Osteocyte (in vitro differentiated cells): ENCODE results near the gene ARL8B. TPM values are rescaled to one million over a fixed set of nuclear protein-coding genes. Genes with fewer than 3 reads are reported as not detected.
"Not testable (repeated sequence)": the region's sequence is repeated elsewhere in the genome, so short reads cannot be mapped to it uniquely, and the experiment has no call there.

ENCODE experiments used
- DNase-seq: peaks from one replicate; pipeline ENCODE4 v3.0.0; 2021; ENCODE audit warnings: mixed read lengths; ENCODE audit not compliant: unreplicated experiment; ENCODE audit errors: extremely low spot score
- H3K27ac Mint-ChIP-seq: one replicate; pipeline ENCODE4 v1.8.0; 2021; ENCODE audit warnings: mild to moderate bottlenecking, mixed read lengths; ENCODE audit not compliant: unreplicated experiment
- H3K27me3 Mint-ChIP-seq: one replicate; pipeline ENCODE4 v1.8.0; 2021; ENCODE audit warnings: mixed read lengths; ENCODE audit not compliant: unreplicated experiment
- H3K36me3 Mint-ChIP-seq: one replicate; pipeline ENCODE4 v1.8.0; 2021; ENCODE audit warnings: mixed read lengths; ENCODE audit not compliant: unreplicated experiment
- H3K4me1 Mint-ChIP-seq: one replicate; pipeline ENCODE4 v1.8.0; 2021; ENCODE audit warnings: mixed read lengths; ENCODE audit not compliant: unreplicated experiment
- H3K4me3 Mint-ChIP-seq: one replicate; pipeline ENCODE4 v1.8.0; 2021; ENCODE audit warnings: mild to moderate bottlenecking, moderate library complexity, mixed read lengths; ENCODE audit not compliant: unreplicated experiment
- H3K9me3 Mint-ChIP-seq: one replicate; pipeline ENCODE4 v1.8.0; 2021; ENCODE audit warnings: mixed read lengths; ENCODE audit not compliant: unreplicated experiment
- CTCF ChIP-seq: fragments of 200-600 bp; sonication (generic); IDR thresholded peaks from 2 replicates; pipeline ENCODE4 v1.5.0; 2021; ENCODE audit warnings: antibody characterized with exemption, mild to moderate bottlenecking, moderate library complexity
- total RNA-seq: library from RNA; stranded (reverse); gene quantifications from 2 replicates; pipeline ENCODE4 v1.2.1, GENCODE V29; 2021

ARL8B gene
- total RNA-seq, 1 donor from 2014 or later: 86.0 TPM

- peaks cover 11% of the 10 kb centered on the region for H3K27me3 Mint-ChIP-seq
- H3K4me3 Mint-ChIP-seq: no peak overlapping the region
- no peak for DNase-seq
- H3K4me1 Mint-ChIP-seq: no peaks in the 10 kb centered on the region
- TF ChIP-seq CTCF: no peak
- H3K27ac Mint-ChIP-seq: no peak overlapping the region
- H3K9me3 Mint-ChIP-seq: no peaks in the 10 kb centered on the region
- H3K36me3 Mint-ChIP-seq: no peaks in the 10 kb centered on the region
These were observed 41.1 kb upstream of the ARL8B start for GRCh38 chr3:5080779-5081550.

- H3K4me1 Mint-ChIP-seq, H3K4me3 Mint-ChIP-seq, H3K27ac Mint-ChIP-seq, DNase-seq, H3K27me3 Mint-ChIP-seq, H3K36me3 Mint-ChIP-seq, H3K9me3 Mint-ChIP-seq: not testable (repeated sequence)
These were observed 39.9 kb upstream of the ARL8B start for GRCh38 chr3:5081973-5082788.

GRCh38 chr3:5082789-5083115 is 39.3 kb upstream of the ARL8B start:
- Mint-ChIP-seq H3K4me1 (no peaks in the 10 kb centered on the region), H3K27me3 (peaks cover 7% of the 10 kb centered on the region), H3K36me3 (no peaks in the 10 kb centered on the region), H3K4me3 (no peak overlapping the region), H3K27ac (no peak overlapping the region), H3K9me3 (no peaks in the 10 kb centered on the region)
- DNase-seq: no peak
- no peak for TF ChIP-seq CTCF

- Mint-ChIP-seq H3K36me3 (no peaks in the 10 kb centered on the region), H3K4me1 (no peaks in the 10 kb centered on the region), H3K27ac (no peak overlapping the region), H3K9me3 (no peaks in the 10 kb centered on the region), H3K4me3 (no peak overlapping the region), H3K27me3 (peaks cover 7% of the 10 kb centered on the region)
- DNase-seq: no peak
- no peak for TF ChIP-seq CTCF
These were observed 37.9 kb upstream of the ARL8B start for GRCh38 chr3:5084224-5084623.

- TF ChIP-seq CTCF: no peak
- Mint-ChIP-seq H3K27me3 (peaks cover 12% of the 10 kb centered on the region), H3K9me3 (no peaks in the 10 kb centered on the region), H3K4me1 (no peaks in the 10 kb centered on the region), H3K4me3 (no peak overlapping the region), H3K36me3 (no peaks in the 10 kb centered on the region), H3K27ac (no peak overlapping the region)
- no peak for DNase-seq
These were observed 35.4 kb upstream of the ARL8B start for GRCh38 chr3:5086708-5087107.
